IPS DF 4.7 (cell line): ENCODE data around the gene B4GALNT4.
"Not testable (repeated sequence)": the region's sequence is repeated elsewhere in the genome, so short reads cannot be mapped to it uniquely, and the experiment has no call there.

Experiments used
- DNase-seq: peaks from one replicate; pipeline ENCODE4 v3.0.0-alpha.2; 2013; ENCODE audit warnings: low spot score; ENCODE audit errors: extremely low read depth

B4GALNT4 gene

DNA sequence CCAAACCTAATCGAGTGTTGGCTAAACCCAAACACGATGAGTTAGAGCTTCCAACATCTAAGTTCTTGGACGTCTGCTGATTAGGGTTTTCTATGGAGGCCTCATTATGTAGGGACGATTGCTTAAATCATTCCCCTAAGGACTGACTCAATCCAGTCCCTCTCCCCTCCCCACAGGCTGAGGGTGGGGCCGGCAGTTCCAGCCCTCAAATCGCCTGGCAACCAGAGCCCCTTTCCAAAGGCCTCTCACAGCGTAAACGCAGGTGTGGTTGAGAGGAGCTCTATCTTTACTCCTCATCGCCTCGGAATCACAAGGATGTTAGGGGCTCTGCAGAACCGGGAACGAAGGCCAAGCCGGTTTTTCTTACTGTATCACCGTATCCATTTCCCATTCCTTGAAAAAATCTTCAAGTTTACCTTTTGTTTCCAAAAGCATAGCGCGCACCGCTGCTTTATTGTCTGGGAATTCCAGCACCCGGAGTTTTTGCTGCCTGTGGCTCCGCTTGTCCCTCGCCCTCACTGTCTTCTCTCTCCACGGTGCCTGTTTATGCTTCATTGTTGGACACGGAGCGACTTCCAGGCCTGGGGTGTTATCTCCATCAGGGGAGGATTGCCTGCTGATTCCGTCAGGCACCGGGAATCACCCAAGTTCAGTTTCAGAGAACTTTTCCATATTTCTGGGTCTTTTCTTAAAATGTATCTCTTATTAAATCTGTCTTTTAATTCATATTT lies 34.9 kb upstream of the B4GALNT4 start:
- DNase-seq, result no peak

DNA sequence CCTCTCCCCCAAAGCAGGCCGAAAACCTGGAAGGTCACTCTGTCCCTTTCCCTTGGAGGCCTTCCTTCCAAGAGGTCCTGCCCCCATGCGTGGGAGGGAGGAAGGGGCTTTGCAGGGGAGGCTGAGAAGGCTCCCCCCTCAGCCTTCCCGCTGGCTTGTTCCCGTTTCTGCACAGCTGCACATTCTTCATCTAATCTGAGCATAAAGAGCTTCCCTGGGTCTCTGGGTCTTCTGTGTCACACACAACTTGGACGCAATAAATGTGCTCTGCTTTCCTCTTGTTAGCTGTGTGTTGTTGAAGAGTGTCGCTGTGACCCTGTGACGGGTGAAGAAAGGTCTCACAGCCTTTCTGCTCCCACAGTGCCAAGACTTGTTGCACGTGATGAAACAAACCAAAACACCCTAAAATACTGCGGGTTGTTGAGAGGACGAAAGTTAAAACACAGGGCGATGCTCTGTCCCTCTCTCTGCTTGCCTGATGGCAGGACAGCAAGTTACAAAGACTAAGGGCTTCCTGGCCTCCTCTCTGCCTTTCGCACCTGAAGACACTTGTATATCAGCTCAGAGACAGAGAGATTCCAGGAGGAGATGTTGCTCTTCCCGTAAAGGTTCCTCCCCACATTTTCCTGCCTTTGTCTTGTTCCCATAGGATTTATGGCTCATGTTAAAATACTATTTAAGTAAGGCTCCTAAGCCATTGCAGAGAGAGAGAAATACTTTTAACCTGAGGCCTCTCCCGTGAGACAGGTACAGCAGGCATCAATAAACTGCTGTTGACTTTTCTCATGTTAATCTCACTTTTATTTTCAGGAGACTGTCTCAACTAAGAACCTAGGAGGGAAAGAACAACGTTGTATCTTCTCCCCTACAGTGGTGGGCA lies 33.3 kb upstream of the B4GALNT4 start:
- no peak for DNase-seq

DNA sequence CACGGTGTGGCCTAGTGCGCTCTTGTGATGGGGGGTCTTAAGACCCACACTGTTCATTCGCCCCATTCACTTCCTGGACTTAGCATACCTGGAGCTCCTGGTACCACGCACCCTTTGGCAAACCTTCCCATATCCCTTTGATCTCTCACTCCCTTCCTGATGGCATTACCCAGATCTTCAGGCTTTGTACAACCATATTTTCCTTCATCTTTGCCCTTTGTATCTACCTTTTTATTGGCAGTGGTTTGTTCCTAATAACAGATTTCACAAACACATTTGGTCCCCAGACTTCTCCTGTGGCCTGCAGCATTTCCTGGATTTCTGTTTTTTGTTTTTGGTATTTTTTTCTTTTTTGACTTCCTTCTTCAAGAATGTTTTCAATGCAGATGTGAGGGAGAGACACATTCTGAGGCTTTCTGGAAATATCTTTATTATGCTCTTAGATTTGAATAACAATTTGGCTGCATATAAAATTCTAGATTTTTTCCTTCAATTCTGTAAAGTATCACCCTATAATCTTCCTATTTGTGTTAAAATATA lies 32.6 kb upstream of the B4GALNT4 start:
- DNase-seq, result no peak

DNA sequence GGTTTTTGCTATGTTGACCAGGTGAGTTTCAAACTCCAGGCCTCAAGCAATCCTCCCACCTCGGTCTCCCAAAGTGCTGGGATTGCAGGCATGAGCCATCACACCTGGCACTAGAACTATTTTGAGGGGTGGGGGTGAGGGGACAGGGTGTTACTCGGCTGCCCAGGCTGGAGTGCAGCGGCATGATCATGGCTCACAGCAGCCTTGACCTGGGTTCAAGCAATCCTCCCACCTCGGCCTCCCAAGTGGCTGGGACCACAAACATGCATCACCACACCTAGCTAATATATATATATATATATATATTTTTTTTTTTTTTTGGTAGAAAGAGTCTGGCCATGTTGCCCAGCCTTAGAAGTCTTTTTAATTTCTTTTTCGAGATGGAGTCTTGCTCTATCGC lies 31.6 kb upstream of the B4GALNT4 start:
- DNase-seq, result no peak

DNA sequence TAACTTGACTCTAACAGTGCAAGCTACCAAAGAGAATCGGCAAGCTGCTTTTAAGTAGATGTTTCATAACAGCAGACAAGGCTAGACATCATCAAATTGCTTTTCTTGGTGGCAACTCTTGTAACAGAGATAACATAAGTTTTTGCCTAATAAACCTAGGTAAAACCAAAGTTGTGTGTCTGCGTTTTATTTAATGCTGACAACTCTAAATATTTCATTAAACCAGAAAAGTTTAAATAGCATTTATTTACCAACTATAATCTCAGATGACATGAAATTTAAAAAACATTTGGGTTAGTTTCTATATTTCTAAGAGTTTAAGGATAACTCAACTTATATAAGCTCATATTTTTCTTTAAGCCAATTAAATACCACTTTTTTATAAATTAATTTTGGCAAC lies 29.3 kb upstream of the B4GALNT4 start:
- DNase-seq, result no peak

DNA sequence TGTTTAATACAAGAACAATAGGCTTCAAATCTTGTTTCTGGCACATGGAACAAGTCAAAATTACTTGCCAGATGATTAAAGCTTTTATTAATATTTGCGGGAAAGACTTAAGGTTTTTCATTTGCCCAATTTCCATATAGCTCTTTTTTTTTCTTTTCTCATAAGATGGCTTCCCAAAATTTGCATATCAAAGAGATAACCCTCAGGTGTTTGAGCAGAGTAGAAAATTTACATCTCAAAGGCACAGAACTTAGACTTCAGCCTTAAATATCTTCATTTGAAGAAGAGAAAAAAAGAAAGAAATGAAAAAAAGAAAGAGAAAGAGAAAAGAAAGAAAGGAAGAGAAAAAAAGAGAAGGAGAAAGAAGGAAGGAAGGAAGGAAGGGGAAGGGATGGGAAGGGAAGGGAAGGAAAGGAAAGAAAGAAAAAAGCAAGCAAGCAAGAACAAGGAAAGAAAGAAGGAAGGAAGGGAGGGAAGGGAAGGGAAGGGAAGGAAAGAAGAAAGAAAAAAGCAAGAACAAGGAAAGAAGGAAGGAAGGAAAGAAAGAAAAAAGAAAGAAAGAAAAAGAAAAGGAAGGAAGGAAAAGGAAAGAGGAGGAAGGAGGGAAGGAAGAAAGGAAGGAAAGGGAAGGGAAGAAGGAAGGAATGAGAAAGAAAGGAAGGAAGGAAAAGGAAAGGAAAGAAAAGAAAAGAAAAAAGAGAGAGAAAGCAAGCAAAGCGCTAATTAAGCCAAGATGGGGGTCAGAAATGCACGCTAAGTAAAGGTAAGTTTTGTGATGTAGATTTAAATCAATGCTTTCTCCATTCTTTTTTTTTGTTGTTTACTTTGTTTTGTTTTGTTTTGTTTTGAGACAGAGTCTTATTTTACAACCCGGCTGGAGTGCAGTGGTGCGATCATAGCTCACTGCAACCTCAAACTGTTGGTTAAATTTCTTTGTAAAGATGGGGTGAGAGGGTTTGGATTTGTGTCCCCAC lies 28.5 kb upstream of the B4GALNT4 start:
- no peak for DNase-seq

- no peak for DNase-seq
Observed at GRCh38 chr11:342328-342727, 27.0 kb upstream of the B4GALNT4 start.

DNA sequence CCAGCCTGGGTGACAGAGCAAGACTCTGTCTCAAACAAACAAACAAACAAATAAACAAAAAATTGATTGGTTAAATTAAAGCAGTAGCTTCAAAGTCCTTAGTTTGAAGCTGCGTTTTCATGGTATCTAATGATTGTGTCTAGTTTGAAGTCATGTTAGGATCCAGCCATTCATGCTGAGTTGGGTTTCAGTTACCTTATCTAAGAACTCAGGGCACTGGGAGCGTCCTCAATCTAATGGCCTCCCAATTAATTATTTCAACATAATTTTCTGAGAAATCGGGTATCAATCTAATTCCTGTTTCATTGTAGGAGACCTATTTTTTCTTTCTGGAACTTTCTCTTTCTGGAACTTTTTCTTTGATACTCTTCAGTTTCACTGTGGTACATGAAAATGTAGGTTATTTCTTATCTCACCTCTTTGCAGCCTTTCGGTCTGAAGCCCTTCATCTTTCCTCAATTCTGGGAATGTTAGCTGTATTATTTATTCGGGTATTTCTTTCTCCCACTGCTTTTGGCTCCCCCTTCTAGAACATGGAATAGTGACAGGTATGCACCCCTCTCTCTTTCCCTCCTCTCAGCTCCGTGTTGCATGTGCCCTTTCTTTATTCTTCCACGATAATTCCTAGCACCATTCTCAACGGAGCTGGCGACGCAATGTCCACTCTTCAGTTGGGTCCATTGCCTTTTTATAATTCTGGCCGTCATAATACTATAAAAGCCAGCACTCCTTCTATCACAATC lies 24.3 kb upstream of the B4GALNT4 start:
- DNase-seq, result no peak

DNA sequence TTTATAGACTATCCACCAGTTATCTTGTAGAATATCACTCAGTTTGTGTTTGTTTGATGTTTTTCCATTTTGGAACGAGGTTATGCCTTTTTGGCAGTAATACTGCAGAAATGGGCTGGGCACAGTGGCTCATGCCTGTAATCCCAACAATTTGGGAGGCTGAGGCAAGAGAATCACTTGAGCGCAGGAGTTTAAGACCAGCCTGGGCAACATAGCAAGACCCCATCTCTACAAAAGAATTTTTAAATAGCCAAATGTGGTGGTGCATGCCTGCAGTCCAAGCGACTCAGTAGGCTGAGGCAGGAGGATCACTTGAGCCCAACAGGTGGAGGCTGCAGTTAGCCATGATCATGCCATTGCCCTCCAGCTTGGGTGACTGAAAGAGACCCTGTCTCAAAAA lies 22.8 kb upstream of the B4GALNT4 start:
- no peak for DNase-seq

DNA sequence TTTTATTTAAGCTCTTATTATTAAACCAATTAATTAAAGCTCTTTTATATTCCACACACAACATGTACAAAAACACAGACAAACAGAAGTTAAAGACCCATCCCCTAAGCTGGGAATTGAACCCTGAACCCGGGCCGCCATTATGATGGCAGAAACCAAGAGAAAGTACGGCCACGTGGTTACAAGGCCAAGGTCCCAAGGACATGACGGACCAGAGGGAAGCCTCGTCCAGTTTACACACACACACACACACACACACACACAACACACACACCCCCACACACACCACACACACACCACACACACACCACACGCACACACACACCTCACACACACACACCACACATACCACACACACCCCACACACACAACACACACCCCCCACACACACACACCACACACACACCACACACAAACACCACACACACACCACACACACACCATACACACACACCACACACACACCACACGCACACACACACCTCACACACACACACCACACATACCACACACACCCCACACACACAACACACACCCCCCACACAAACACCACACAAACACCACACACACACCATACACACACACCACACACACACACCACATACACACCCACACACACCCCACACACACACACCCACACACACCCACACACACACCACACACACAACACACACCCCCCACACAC lies 19.9 kb upstream of the B4GALNT4 start:
- DNase-seq, result not testable (repeated sequence)

DNA sequence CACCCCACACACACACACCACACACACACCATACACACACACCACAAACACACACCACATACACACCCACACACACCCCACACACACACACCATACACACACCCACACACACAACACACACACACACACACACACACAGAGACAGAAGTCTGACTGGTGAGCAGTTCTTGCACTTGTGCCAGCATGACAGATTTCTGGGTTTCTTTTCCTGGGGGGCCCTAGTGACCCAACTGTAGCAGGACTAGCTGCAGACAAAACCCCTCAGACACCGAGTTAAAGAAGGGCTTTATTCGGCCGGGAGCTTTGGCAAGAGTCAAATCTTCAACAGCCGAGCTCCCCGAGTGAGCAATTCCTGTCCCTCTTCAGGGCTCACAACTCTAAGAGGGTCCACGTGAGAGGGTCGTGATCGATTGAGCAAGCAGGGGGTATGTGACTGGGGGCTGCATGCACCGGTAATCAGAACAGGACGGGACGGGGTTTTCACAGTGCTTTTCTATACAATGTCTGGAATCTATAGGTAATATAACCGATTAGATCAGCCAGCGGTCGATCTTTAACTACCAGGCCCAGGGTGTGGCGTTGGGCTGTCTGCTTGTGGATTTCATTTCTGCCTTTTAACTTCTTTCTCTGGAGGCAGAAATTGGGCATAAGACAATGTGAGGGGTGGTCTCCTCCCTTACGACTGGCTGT lies 19.1 kb upstream of the B4GALNT4 start:
- DNase-seq, result not testable (repeated sequence)

GRCh38 chr11:350723-351255 lies 18.5 kb upstream of the B4GALNT4 start:
- no peak for DNase-seq

DNA sequence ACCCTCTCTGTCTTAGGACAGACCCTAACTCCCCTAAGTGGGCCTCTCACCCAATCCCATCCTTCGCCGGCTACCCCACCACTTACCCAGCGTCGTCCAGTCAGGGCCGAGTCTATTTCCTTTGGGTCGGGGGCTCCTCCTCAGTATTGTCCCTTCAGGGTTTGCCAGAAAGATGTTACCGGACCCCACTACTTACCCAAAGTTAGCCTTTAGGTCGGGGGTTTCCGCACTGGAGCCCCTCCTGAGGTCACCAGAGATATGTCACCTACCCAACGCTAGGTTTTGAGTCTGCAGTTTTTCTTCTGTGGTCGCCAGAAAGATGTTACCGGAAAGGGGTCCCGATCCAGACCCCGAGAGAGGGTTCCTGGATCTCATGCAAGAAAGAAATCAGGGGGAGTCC lies 17.9 kb upstream of the B4GALNT4 start:
- DNase-seq, result no peak

- no peak for DNase-seq
Observed at GRCh38 chr11:352456-353031, 16.8 kb upstream of the B4GALNT4 start.

DNA sequence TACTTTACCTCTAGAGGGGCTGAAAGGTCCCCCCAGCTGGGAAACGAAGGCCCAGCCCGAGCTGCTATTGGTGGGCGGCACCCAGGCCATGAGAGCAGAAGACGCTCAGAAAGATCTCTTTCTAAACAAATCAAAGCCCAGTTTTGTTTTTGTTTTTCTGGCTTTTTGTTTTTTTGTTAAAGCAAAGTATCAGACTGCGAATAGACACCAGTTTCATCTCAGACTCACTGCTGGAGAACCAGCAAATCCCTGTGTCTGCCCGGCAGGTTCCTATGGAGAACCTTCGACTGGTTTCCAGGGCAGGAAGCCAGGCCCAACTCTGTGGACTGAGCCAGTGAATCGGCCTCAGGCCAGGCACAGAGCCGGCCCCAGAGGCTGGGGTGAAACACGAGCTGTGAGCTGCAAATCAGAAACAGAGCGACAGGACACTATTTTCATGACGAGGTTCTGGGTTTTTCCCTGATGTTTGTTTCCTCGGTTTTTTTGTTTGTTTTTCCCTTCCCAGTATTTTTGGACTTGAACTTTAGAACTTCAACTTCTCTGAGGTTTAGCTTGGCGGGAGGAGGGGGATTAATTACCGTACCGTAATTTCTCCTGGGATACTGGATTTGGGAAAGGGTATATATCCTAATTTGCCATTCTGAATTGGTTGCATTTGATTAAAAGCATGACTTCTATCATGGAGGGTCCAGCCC lies 16.0 kb upstream of the B4GALNT4 start:
- no peak for DNase-seq

- no peak for DNase-seq
Observed at GRCh38 chr11:355581-356458, 13.5 kb upstream of the B4GALNT4 start.

DNA sequence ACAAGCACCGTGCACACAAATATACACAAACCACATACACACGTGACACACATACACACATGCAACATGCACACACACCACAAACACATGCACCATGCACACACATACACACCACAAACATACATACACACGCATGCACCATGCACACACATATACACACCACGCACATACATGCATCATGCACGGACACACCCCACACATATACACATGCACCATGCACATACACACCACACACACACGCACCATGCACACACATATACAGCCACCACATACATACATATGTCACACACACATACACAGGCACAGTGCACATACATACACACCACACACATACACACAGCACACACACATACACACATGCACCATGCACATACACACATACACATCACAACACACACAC lies 12.7 kb upstream of the B4GALNT4 start:
- no peak for DNase-seq
